BLaER1 (cell line): Measurements from ENCODE around the gene EZH2.

Experiments used
- H3K27ac ChIP-seq: shearing (Covaris generic); formaldehyde crosslinking; 2 replicates; pipeline ENCODE4 v1.8.1; 2022
- H3K27me3 ChIP-seq: shearing (Covaris generic); formaldehyde crosslinking; 2 replicates; pipeline ENCODE4 v1.8.1; 2022
- H3K36me3 ChIP-seq: shearing (Covaris generic); formaldehyde crosslinking; 2 replicates; pipeline ENCODE4 v1.8.1; 2022
- H3K4me1 ChIP-seq: shearing (Covaris generic); formaldehyde crosslinking; 2 replicates; pipeline ENCODE4 v1.8.1; 2022
- H3K4me2 ChIP-seq: shearing (Covaris generic); formaldehyde crosslinking; 2 replicates; pipeline ENCODE4 v1.8.1; 2022
- H3K4me3 ChIP-seq: shearing (Covaris generic); formaldehyde crosslinking; 2 replicates; pipeline ENCODE4 v1.8.1; 2022
- H3K9ac ChIP-seq: shearing (Covaris generic); formaldehyde crosslinking; 2 replicates; pipeline ENCODE4 v1.8.1; 2022
- H3K9me3 ChIP-seq: shearing (Covaris generic); formaldehyde crosslinking; 2 replicates; pipeline ENCODE4 v1.8.1; 2022
- H4K20me1 ChIP-seq: shearing (Covaris generic); formaldehyde crosslinking; 2 replicates; pipeline ENCODE4 v1.8.1; 2022
- Cebpa-rat ChIP-seq: shearing (Covaris generic); IDR thresholded peaks from 2 replicates; pipeline ENCODE4 v1.8.1; 2022

The EZH2 gene

DNA sequence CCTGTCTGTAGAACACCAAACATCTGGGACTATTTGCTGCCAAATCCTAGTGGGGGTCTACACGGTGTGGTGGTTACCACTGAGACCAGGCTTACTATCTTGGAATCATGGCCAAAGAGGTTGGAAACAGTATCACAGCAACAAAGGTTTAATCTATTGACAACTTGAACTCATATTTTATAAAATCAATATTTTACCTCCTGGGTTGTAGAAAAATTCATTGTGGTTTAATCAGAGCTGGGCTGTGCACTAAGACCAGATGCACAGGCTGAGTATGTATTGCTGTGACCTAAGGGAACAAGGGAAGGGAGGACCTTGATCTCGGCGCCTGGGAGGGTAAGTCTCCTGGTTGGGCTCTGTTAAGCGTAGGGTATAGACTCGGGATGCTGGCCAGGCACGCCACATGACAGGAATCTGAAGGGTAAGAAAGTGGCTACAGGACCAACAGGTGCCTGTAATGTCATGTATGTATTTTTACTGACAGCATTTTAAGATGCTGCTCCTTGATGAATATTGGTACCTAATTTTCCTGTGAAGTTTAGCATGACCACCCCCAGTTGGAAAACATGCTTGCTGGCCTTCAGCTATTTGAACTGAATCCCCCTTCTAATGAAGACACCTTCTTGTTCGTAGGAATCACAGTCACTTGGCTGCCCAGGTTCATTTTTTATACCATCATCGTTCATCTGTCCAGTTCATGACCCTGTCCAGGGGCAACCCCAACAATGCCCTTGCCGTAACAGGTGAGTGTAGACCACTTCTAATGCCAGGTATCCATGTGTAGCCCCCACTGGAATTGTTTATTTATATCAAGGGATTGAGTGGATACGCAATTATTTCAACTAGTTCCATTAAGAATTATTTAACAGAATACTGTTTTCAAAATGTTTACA is 79.5 kb downstream of the EZH2 start:
- no peak for TF ChIP-seq Cebpa-rat
- Histone ChIP-seq H3K36me3 (peaks cover 98% of the 10 kb centered on the region), H3K4me2 (no peak overlapping the region), H4K20me1 (peaks cover 36% of the 10 kb centered on the region), H3K4me3 (no peak overlapping the region), H3K9ac (no peak overlapping the region), H3K9me3 (no peaks in the 10 kb centered on the region), H3K27ac (no peak overlapping the region), H3K4me1 (no peaks in the 10 kb centered on the region), H3K27me3 (no peaks in the 10 kb centered on the region)

GRCh38 chr7:148803094-148803493 is 81.0 kb downstream of the EZH2 start:
- Histone ChIP-seq H3K27ac (no peak overlapping the region), H3K36me3 (peaks cover 100% of the 10 kb centered on the region), H3K9ac (no peak overlapping the region), H3K27me3 (no peaks in the 10 kb centered on the region), H3K9me3 (no peaks in the 10 kb centered on the region), H4K20me1 (peaks cover 40% of the 10 kb centered on the region), H3K4me3 (no peak overlapping the region), H3K4me2 (no peak overlapping the region), H3K4me1 (no peaks in the 10 kb centered on the region)
- TF ChIP-seq Cebpa-rat: no peak

- Histone ChIP-seq H3K27me3 (no peaks in the 10 kb centered on the region), H3K27ac (no peak overlapping the region), H3K4me2 (no peak overlapping the region), H4K20me1 (peaks cover 34% of the 10 kb centered on the region), H3K36me3 (peaks cover 100% of the 10 kb centered on the region), H3K4me3 (no peak overlapping the region), H3K9me3 (no peaks in the 10 kb centered on the region), H3K9ac (no peak overlapping the region), H3K4me1 (no peaks in the 10 kb centered on the region)
- no peak for TF ChIP-seq Cebpa-rat
Measured at GRCh38 chr7:148802101-148802493, 82.0 kb downstream of the EZH2 start.

- Histone ChIP-seq H3K4me1 (no peaks in the 10 kb centered on the region), H3K9ac (no peak overlapping the region), H3K4me3 (no peak overlapping the region), H3K36me3 (peaks cover 100% of the 10 kb centered on the region), H3K27me3 (no peaks in the 10 kb centered on the region), H3K4me2 (no peak overlapping the region), H3K9me3 (no peaks in the 10 kb centered on the region), H4K20me1 (peaks cover 35% of the 10 kb centered on the region), H3K27ac (no peak overlapping the region)
- TF ChIP-seq Cebpa-rat: no peak
Measured at GRCh38 chr7:148800677-148801076, 83.4 kb downstream of the EZH2 start.

GRCh38 chr7:148799893-148800555 is 84.1 kb downstream of the EZH2 start:
- H4K20me1 ChIP-seq: peaks cover 34% of the 10 kb centered on the region
- H3K36me3 ChIP-seq: peaks cover 100% of the 10 kb centered on the region
- TF ChIP-seq Cebpa-rat: no peak
- H3K9me3 ChIP-seq: no peaks in the 10 kb centered on the region
- no peak overlapping the region for H3K4me3 ChIP-seq
- H3K27me3 ChIP-seq: no peaks in the 10 kb centered on the region
- H3K4me2 ChIP-seq: no peak overlapping the region
- H3K27ac ChIP-seq: no peak overlapping the region
- H3K4me1 ChIP-seq: no peaks in the 10 kb centered on the region
- H3K9ac ChIP-seq: no peak overlapping the region

DNA sequence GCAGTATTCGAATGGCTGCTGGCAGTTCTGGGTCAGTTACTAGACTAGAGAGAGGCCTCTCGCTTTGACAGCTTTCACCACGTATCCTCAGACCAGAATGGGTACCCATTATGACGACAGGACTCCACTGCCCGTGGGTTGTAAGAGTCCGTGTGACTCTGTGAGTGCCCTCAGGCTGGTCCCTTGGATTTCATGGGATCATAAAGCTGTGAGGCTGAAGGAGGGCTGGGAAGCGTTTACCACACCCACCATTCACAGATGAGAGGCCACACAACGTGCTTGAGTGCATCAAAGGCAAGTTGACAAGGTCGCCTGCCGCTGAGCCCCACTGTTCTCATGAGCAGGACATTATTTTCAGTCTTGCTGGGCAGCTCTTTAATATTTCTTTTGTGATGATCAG is 87.2 kb downstream of the EZH2 start:
- TF ChIP-seq Cebpa-rat: no peak

GRCh38 chr7:148794476-148794875 is 89.6 kb downstream of the EZH2 start:
- Histone ChIP-seq H3K4me1 (no peaks in the 10 kb centered on the region), H4K20me1 (peaks cover 15% of the 10 kb centered on the region), H3K9me3 (no peaks in the 10 kb centered on the region), H3K4me2 (no peak overlapping the region), H3K36me3 (peaks cover 100% of the 10 kb centered on the region), H3K27me3 (no peaks in the 10 kb centered on the region), H3K4me3 (no peak overlapping the region), H3K27ac (no peak overlapping the region), H3K9ac (no peak overlapping the region)
- TF ChIP-seq Cebpa-rat: no peak

More for the DNA sequence above, 87.2 kb downstream of the EZH2 start:
- peaks cover 34% of the 10 kb centered on the region for H4K20me1 ChIP-seq
- no peak overlapping the region for H3K4me3 ChIP-seq
- H3K4me1 ChIP-seq: no peaks in the 10 kb centered on the region
- no peaks in the 10 kb centered on the region for H3K27me3 ChIP-seq
- H3K36me3 ChIP-seq: peaks cover 100% of the 10 kb centered on the region
- no peak overlapping the region for H3K9ac ChIP-seq
- H3K4me2 ChIP-seq: no peak overlapping the region
- no peaks in the 10 kb centered on the region for H3K9me3 ChIP-seq
- no peak overlapping the region for H3K27ac ChIP-seq

GRCh38 chr7:148793590-148793989 is 90.5 kb downstream of the EZH2 start:
- TF ChIP-seq Cebpa-rat: no peak
- no peak overlapping the region for H3K9ac ChIP-seq
- H4K20me1 ChIP-seq: peaks cover 12% of the 10 kb centered on the region
- H3K9me3 ChIP-seq: no peaks in the 10 kb centered on the region
- no peak overlapping the region for H3K4me2 ChIP-seq
- no peak overlapping the region for H3K4me3 ChIP-seq
- H3K36me3 ChIP-seq: peaks cover 100% of the 10 kb centered on the region
- H3K27ac ChIP-seq: no peak overlapping the region
- no peaks in the 10 kb centered on the region for H3K27me3 ChIP-seq
- H3K4me1 ChIP-seq: no peaks in the 10 kb centered on the region

- no peak for TF ChIP-seq Cebpa-rat
- Histone ChIP-seq H3K36me3 (peaks cover 100% of the 10 kb centered on the region), H3K27ac (no peak overlapping the region), H3K9me3 (no peaks in the 10 kb centered on the region), H4K20me1 (peaks cover 4% of the 10 kb centered on the region), H3K9ac (no peak overlapping the region), H3K4me3 (no peak overlapping the region), H3K27me3 (no peaks in the 10 kb centered on the region), H3K4me2 (no peak overlapping the region), H3K4me1 (no peaks in the 10 kb centered on the region)
Measured at GRCh38 chr7:148791546-148791945, 92.5 kb downstream of the EZH2 start.

DNA sequence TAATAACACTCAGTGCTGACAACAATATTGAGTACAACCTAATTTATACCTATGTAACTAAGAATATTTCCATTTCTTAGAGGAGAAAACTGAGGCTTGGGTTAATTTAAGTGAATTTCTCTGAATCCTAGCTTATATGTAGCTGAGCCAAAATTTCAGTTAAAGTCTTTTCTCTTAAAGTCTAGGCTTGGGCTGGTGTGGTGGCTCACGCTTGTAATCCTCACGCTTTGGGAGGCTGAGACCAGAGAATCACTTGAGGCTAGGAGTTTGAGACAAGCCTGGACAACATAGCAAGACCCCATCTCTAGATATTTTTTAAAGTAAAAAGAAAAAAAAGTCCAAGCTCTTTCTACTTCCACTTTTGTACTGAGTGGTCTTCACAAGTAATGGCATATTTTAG is 93.2 kb downstream of the EZH2 start:
- Histone ChIP-seq H3K4me3 (no peak overlapping the region), H3K36me3 (peaks cover 100% of the 10 kb centered on the region), H3K4me1 (no peaks in the 10 kb centered on the region), H4K20me1 (no peaks in the 10 kb centered on the region), H3K27ac (no peak overlapping the region), H3K4me2 (no peak overlapping the region), H3K9me3 (no peaks in the 10 kb centered on the region), H3K9ac (no peak overlapping the region), H3K27me3 (no peaks in the 10 kb centered on the region)
- TF ChIP-seq Cebpa-rat: no peak
